Loucy (cell line): Measurements from ENCODE around the gene PSAPL1.

Experiments used
- H2AFZ ChIP-seq: fragments of 200-600 bp; sonication (generic); 2 replicates; pipeline ENCODE4 v1.6.0; 2016; ENCODE audit warnings: antibody characterized with exemption, mild to moderate bottlenecking, low read length, moderate library complexity
- H3F3A ChIP-seq: fragments of 200-600 bp; 2 replicates; pipeline ENCODE4 v1.6.0; 2016; ENCODE audit warnings: antibody characterized with exemption, low read depth, mild to moderate bottlenecking
- H3K27me3 ChIP-seq: fragments of 200-600 bp; sonication (generic); 2 replicates; pipeline ENCODE4 v1.6.1; 2014; ENCODE audit warnings: low read length, mild to moderate bottlenecking; ENCODE audit not compliant: insufficient read depth, poor library complexity, severe bottlenecking
- H3K36me3 ChIP-seq: fragments of 200-600 bp; sonication (generic); 2 replicates; pipeline ENCODE4 v1.6.1; 2016; ENCODE audit warnings: low read length; ENCODE audit not compliant: insufficient read depth
- H3K4me1 ChIP-seq: fragments of 200-600 bp; sonication (generic); 2 replicates; pipeline ENCODE4 v1.5.1; 2014; ENCODE audit warnings: low read length, mild to moderate bottlenecking; ENCODE audit not compliant: insufficient read depth, poor library complexity, severe bottlenecking
- H3K4me2 ChIP-seq: fragments of 200-600 bp; sonication (generic); 2 replicates; pipeline ENCODE4 v1.6.0; 2014; ENCODE audit warnings: antibody characterized with exemption, low read length, low read depth, mild to moderate bottlenecking; ENCODE audit not compliant: poor library complexity, severe bottlenecking
- H3K4me3 ChIP-seq: fragments of 200-600 bp; sonication (generic); 2 replicates; pipeline ENCODE4 v1.5.1; 2014; ENCODE audit warnings: low read length, mild to moderate bottlenecking, mixed read lengths; ENCODE audit not compliant: poor library complexity, severe bottlenecking
- H3K79me2 ChIP-seq: fragments of 200-600 bp; sonication (generic); 2 replicates; pipeline ENCODE4 v1.6.1; 2014; ENCODE audit warnings: low read length; ENCODE audit not compliant: insufficient read depth
- H3K9ac ChIP-seq: fragments of 200-600 bp; sonication (generic); 2 replicates; pipeline ENCODE4 v1.6.0; 2014; ENCODE audit warnings: mild to moderate bottlenecking, low read depth, low read length, moderate library complexity; ENCODE audit not compliant: poor library complexity, severe bottlenecking
- H3K9me2 ChIP-seq: fragments of 200-600 bp; sonication (generic); replicated peaks from 2 replicates; pipeline ENCODE4 v1.6.1; 2016; ENCODE audit warnings: low read depth, low read length, mixed read lengths
- H3K9me3 ChIP-seq: fragments of 200-600 bp; sonication (generic); 2 replicates; pipeline ENCODE4 v1.6.1; 2014; ENCODE audit warnings: mild to moderate bottlenecking, antibody characterized with exemption, low read length, low read depth; ENCODE audit not compliant: insufficient read depth
- H4K20me1 ChIP-seq: fragments of 200-600 bp; sonication (generic); 2 replicates; pipeline ENCODE4 v1.6.0; 2014; ENCODE audit warnings: antibody characterized with exemption, low read length, mild to moderate bottlenecking; ENCODE audit not compliant: insufficient read depth, poor library complexity, severe bottlenecking
- CTCF ChIP-seq: fragments of 200-600 bp; sonication (generic); conservative IDR thresholded peaks from 2 replicates; pipeline ENCODE4 v1.5.1; 2014; ENCODE audit warnings: mild to moderate bottlenecking, antibody characterized with exemption, low read length
- EZH2phosphoT487 ChIP-seq: fragments of 200-600 bp; IDR thresholded peaks from 2 replicates; pipeline ENCODE4 v1.6.1; 2018; ENCODE audit warnings: antibody characterized with exemption, mild to moderate bottlenecking, moderate library complexity, borderline replicate concordance

The PSAPL1 gene

DNA sequence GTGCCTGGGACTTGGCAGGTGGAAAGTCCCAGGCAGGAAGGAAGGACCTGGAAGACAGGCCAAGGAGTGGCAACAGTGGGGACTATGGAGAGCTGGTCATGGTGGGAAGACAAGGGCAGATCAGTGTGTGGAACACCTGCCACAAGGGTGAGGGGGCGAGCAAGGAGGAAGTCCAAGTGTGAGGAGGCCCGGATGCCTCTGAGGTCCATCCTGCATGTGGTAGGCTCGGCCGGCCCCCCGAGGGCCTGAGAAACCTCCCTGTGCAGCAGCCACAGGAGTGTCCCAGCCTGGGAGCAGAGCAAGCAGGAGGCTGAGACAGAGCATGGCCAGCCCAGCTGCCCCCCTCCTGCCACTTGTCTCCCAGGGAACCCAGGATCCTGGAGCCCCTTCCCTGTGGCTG is 40.5 kb upstream of the PSAPL1 start:
- no peak overlapping the region for H3K4me3 ChIP-seq
- H3F3A ChIP-seq, result no peaks in the 10 kb centered on the region
- H3K9me3 ChIP-seq, result peaks cover 8% of the 10 kb centered on the region; the same call in 1 of the 2 replicates
- H3K79me2 ChIP-seq, result no peaks in the 10 kb centered on the region
- no peak overlapping the region for H3K9ac ChIP-seq
- no peaks in the 10 kb centered on the region for H4K20me1 ChIP-seq
- no peak overlapping the region for H3K4me2 ChIP-seq
- H2AFZ ChIP-seq, result no peak overlapping the region
- TF ChIP-seq CTCF (no peak), EZH2phosphoT487 (no peak)
- H3K9me2 ChIP-seq, result no peaks in the 10 kb centered on the region
- no peaks in the 10 kb centered on the region for H3K27me3 ChIP-seq
- H3K36me3 ChIP-seq, result no peaks in the 10 kb centered on the region
- no peaks in the 10 kb centered on the region for H3K4me1 ChIP-seq

DNA sequence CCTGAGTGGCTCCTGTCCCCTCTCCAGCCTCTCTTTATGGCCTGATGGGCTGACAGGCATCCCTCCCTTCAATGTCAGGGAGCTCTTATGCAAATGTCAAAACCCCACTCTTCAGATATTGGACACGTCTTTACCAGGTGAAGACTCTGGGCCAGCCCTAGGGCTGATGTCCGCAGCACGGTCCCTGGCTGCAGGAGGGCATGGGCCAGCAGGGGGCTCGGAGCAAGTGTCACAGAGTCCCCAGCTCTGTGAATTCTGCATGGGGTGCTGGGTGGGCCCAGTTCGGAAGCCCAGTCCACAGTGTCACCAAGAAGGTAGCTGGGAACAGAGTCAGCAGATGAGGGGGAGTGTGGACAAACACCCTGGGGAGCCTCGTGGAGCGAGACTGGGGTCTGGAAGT is 39.6 kb upstream of the PSAPL1 start:
- no peak overlapping the region for H3K9ac ChIP-seq
- no peaks in the 10 kb centered on the region for H3K9me2 ChIP-seq
- H3K4me2 ChIP-seq, result no peak overlapping the region
- H3K27me3 ChIP-seq, result no peaks in the 10 kb centered on the region
- TF ChIP-seq EZH2phosphoT487 (no peak), CTCF (no peak)
- H3K36me3 ChIP-seq, result no peaks in the 10 kb centered on the region
- H3K79me2 ChIP-seq, result no peaks in the 10 kb centered on the region
- no peak overlapping the region for H2AFZ ChIP-seq
- H3K9me3 ChIP-seq, result peaks cover 4% of the 10 kb centered on the region; the same call in 1 of the 2 replicates
- H3K4me1 ChIP-seq, result no peaks in the 10 kb centered on the region
- H3F3A ChIP-seq, result no peaks in the 10 kb centered on the region
- no peak overlapping the region for H3K4me3 ChIP-seq
- H4K20me1 ChIP-seq, result no peaks in the 10 kb centered on the region

DNA sequence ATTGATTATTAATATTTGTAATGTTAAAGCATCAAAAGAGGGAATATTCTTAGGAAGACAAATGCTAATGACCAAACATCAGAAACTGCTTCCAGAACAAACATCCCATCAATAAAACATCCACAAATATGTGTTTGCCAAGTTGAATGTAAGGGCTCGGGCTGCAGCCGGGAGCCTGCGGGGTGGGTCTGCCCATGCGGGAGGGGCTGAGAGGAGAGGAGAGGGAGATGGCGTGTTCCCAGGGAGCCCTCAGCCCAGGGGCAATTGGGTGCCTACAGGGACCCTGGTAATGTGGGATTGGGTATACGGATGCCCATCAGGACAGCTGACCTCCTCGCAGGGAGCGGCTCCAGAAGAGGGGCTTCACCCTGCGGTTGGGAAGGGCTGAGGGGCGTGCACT is 38.4 kb upstream of the PSAPL1 start:
- Histone ChIP-seq H3K4me2 (no peak overlapping the region), H3K79me2 (no peaks in the 10 kb centered on the region), H3K9me2 (no peaks in the 10 kb centered on the region), H3F3A (no peaks in the 10 kb centered on the region), H3K9ac (no peak overlapping the region), H3K4me1 (no peaks in the 10 kb centered on the region), H4K20me1 (no peaks in the 10 kb centered on the region), H3K9me3 (peaks cover 10% of the 10 kb centered on the region; the same call in 1 of the 2 replicates), H3K36me3 (no peaks in the 10 kb centered on the region), H3K4me3 (no peak overlapping the region), H2AFZ (no peak overlapping the region), H3K27me3 (no peaks in the 10 kb centered on the region)
- TF ChIP-seq EZH2phosphoT487, result no peak
- TF ChIP-seq CTCF, result no peak
